Neural progenitor cell (in vitro differentiated cells): ENCODE results near the gene CRNKL1. TPM values are rescaled to one million over a fixed set of nuclear protein-coding genes. Genes with fewer than 3 reads are reported as not detected.
"Not testable (repeated sequence)": the region's sequence is repeated elsewhere in the genome, so short reads cannot be mapped to it uniquely, and the experiment has no call there.

Experiments used
- DNase-seq: peaks from one replicate; pipeline ENCODE4 v3.0.0-alpha.2; 2016; ENCODE audit warnings: low spot score
- H2AFZ ChIP-seq: fragments of 200-600 bp; sonication (generic); replicated peaks from 2 replicates; pipeline ENCODE4 v1.6.1; 2016; ENCODE audit warnings: antibody characterized with exemption
- H3F3A ChIP-seq: fragments of 200-600 bp; sonication (generic); 2 replicates; pipeline ENCODE4 v1.6.1; 2016; ENCODE audit warnings: antibody characterized with exemption, low read depth
- H3K27ac ChIP-seq: fragments of 200-600 bp; sonication (generic); 2 replicates; pipeline ENCODE4 v1.5.1; 2016; ENCODE audit warnings: mild to moderate bottlenecking
- H3K27me3 ChIP-seq: fragments of 200-600 bp; sonication (generic); 2 replicates; pipeline ENCODE4 v1.6.1; 2016; ENCODE audit warnings: mild to moderate bottlenecking, moderate library complexity
- H3K36me3 ChIP-seq: fragments of 200-600 bp; sonication (generic); 2 replicates; pipeline ENCODE4 v1.5.1; 2016
- H3K4me1 ChIP-seq: fragments of 200-600 bp; sonication (generic); 2 replicates; pipeline ENCODE4 v1.6.1; 2016; ENCODE audit warnings: mixed run types
- H3K4me2 ChIP-seq: fragments of 200-600 bp; sonication (generic); 2 replicates; pipeline ENCODE4 v1.6.1; 2016
- H3K4me3 ChIP-seq: fragments of 200-600 bp; sonication (generic); 2 replicates; pipeline ENCODE4 v1.5.1; 2016
- H3K79me2 ChIP-seq: fragments of 200-600 bp; sonication (generic); 2 replicates; pipeline ENCODE4 v1.6.1; 2016; ENCODE audit warnings: low read depth
- H3K9ac ChIP-seq: fragments of 200-600 bp; sonication (generic); 2 replicates; pipeline ENCODE4 v1.6.1; 2016
- H3K9me3 ChIP-seq: fragments of 200-600 bp; sonication (generic); 2 replicates; pipeline ENCODE4 v1.5.1; 2016; ENCODE audit warnings: low read depth
- H4K20me1 ChIP-seq: fragments of 200-600 bp; sonication (generic); 2 replicates; pipeline ENCODE4 v1.6.1; 2016; ENCODE audit warnings: low read depth
- H3K27ac Mint-ChIP-seq: 3 replicates; pipeline ENCODE4 v1.8.0; 2021; ENCODE audit warnings: mixed read lengths
- H3K27me3 Mint-ChIP-seq: 2 replicates; pipeline ENCODE4 v1.8.0; 2022; ENCODE audit warnings: low read depth, mild to moderate bottlenecking, inconsistent platforms, moderate library complexity, mixed read lengths; ENCODE audit not compliant: insufficient read depth
- H3K36me3 Mint-ChIP-seq: 3 replicates; pipeline ENCODE4 v1.8.0; 2021; ENCODE audit warnings: mixed read lengths
- H3K4me1 Mint-ChIP-seq: 3 replicates; pipeline ENCODE4 v1.8.0; 2021; ENCODE audit warnings: mixed read lengths
- H3K4me3 Mint-ChIP-seq: 3 replicates; pipeline ENCODE4 v1.8.0; 2021; ENCODE audit warnings: mild to moderate bottlenecking, moderate library complexity, mixed read lengths
- H3K9me3 Mint-ChIP-seq: 3 replicates; pipeline ENCODE4 v1.8.0; 2020; ENCODE audit warnings: mixed read lengths
- CTCF ChIP-seq: fragments of 200-600 bp; sonication (generic); IDR thresholded peaks from 2 replicates; pipeline ENCODE4 v1.5.1; 2017; ENCODE audit warnings: antibody characterized with exemption, mild to moderate bottlenecking
- EZH2 ChIP-seq: fragments of 200-600 bp; sonication (generic); IDR thresholded peaks from 2 replicates; pipeline ENCODE4 v1.6.1; 2017; ENCODE audit warnings: antibody characterized with exemption, mild to moderate bottlenecking, moderate library complexity
- EZH2phosphoT487 ChIP-seq: fragments of 200-600 bp; sonication (generic); IDR thresholded peaks from 2 replicates; pipeline ENCODE4 v1.6.1; 2017; ENCODE audit warnings: antibody characterized with exemption
- total RNA-seq: library from RNA; depleted of rRNA; stranded (reverse); fragments of >200 nt; gene quantifications from 2 replicates; pipeline ENCODE4 v1.2.3, GENCODE V29; 2015; ENCODE audit warnings: low replicate concordance

Gene CRNKL1
- total RNA-seq, 1 donor from 2014 or later = 45.0 TPM

- no peaks in the 10 kb centered on the region for H3K9me3 ChIP-seq
- no peak overlapping the region for H3K4me2 ChIP-seq
- TF ChIP-seq CTCF (no peak), EZH2 (no peak), EZH2phosphoT487 (no peak)
- no peak overlapping the region for H3K9ac ChIP-seq
- H3K4me3 ChIP-seq = no peak overlapping the region
- peak; percentile 17 for DNase-seq
- no peaks in the 10 kb centered on the region for H3K27me3 ChIP-seq
- no peaks in the 10 kb centered on the region for H3K9me3 Mint-ChIP-seq
- H3F3A ChIP-seq = no peaks in the 10 kb centered on the region
- no peaks in the 10 kb centered on the region for H3K36me3 Mint-ChIP-seq
- H3K27ac ChIP-seq = no peak overlapping the region
- H4K20me1 ChIP-seq = no peaks in the 10 kb centered on the region
- peak overlapping the region; percentile 48 for H3K4me3 Mint-ChIP-seq
- H3K4me1 Mint-ChIP-seq = peaks cover 10% of the 10 kb centered on the region
- no peaks in the 10 kb centered on the region for H3K79me2 ChIP-seq
- H3K36me3 ChIP-seq = no peaks in the 10 kb centered on the region
- peaks cover 2% of the 10 kb centered on the region for H3K27me3 Mint-ChIP-seq
- H2AFZ ChIP-seq = peak overlapping the region; percentile 90
- peak overlapping the region; percentile 96 for H3K27ac Mint-ChIP-seq
- no peaks in the 10 kb centered on the region for H3K4me1 ChIP-seq
Observed at GRCh38 chr20:20009784-20010253, 42.4 kb downstream of the CRNKL1 start.

GRCh38 chr20:20005342-20005741, 46.9 kb downstream of the CRNKL1 start:
- H3K4me3 ChIP-seq = no peak overlapping the region
- H3K79me2 ChIP-seq = no peaks in the 10 kb centered on the region
- H3K36me3 ChIP-seq = no peaks in the 10 kb centered on the region
- peaks cover 4% of the 10 kb centered on the region for H3K36me3 Mint-ChIP-seq
- no peak overlapping the region for H3K4me2 ChIP-seq
- no peaks in the 10 kb centered on the region for H3K9me3 Mint-ChIP-seq
- H4K20me1 ChIP-seq = no peaks in the 10 kb centered on the region
- TF ChIP-seq EZH2 = no peak
- TF ChIP-seq EZH2phosphoT487 = no peak
- no peak for TF ChIP-seq CTCF
- H3K27me3 Mint-ChIP-seq = peaks cover 2% of the 10 kb centered on the region
- no peak for DNase-seq
- H3K27ac ChIP-seq = no peak overlapping the region
- no peak overlapping the region for H3K4me3 Mint-ChIP-seq
- no peaks in the 10 kb centered on the region for H3K9me3 ChIP-seq
- H3K27me3 ChIP-seq = no peaks in the 10 kb centered on the region
- no peaks in the 10 kb centered on the region for H3K4me1 ChIP-seq
- no peak overlapping the region for H2AFZ ChIP-seq
- no peak overlapping the region for H3K27ac Mint-ChIP-seq
- peaks cover 8% of the 10 kb centered on the region for H3K4me1 Mint-ChIP-seq
- H3K9ac ChIP-seq = no peak overlapping the region
- H3F3A ChIP-seq = no peaks in the 10 kb centered on the region

GRCh38 chr20:20003955-20004322, 48.3 kb downstream of the CRNKL1 start:
- not testable (repeated sequence) for H3K9ac ChIP-seq, H3K36me3 ChIP-seq, H3K27me3 Mint-ChIP-seq, H3K4me2 ChIP-seq, H3K4me1 Mint-ChIP-seq, H3K27ac Mint-ChIP-seq, H3K27me3 ChIP-seq, H3F3A ChIP-seq, H2AFZ ChIP-seq, H3K4me3 Mint-ChIP-seq, H3K4me1 ChIP-seq, H3K27ac ChIP-seq, H3K36me3 Mint-ChIP-seq, H3K4me3 ChIP-seq, DNase-seq, H4K20me1 ChIP-seq, H3K9me3 ChIP-seq, H3K79me2 ChIP-seq, H3K9me3 Mint-ChIP-seq

GRCh38 chr20:20003031-20003954, 49.0 kb downstream of the CRNKL1 start:
- no peaks in the 10 kb centered on the region for H3K4me1 ChIP-seq
- H4K20me1 ChIP-seq = no peaks in the 10 kb centered on the region
- no peak for DNase-seq
- H3K27me3 ChIP-seq = no peaks in the 10 kb centered on the region
- no peak overlapping the region for H3K4me2 ChIP-seq
- no peaks in the 10 kb centered on the region for H3K9me3 Mint-ChIP-seq
- H3K4me3 ChIP-seq = no peak overlapping the region
- H3K36me3 Mint-ChIP-seq = peaks cover 7% of the 10 kb centered on the region
- no peak overlapping the region for H2AFZ ChIP-seq
- H3K4me1 Mint-ChIP-seq = peaks cover 5% of the 10 kb centered on the region
- H3K36me3 ChIP-seq = no peaks in the 10 kb centered on the region
- no peak overlapping the region for H3K9ac ChIP-seq
- H3K4me3 Mint-ChIP-seq = no peak overlapping the region
- H3K79me2 ChIP-seq = no peaks in the 10 kb centered on the region
- no peak overlapping the region for H3K27ac ChIP-seq
- no peak for TF ChIP-seq CTCF
- H3K27me3 Mint-ChIP-seq = peaks cover 2% of the 10 kb centered on the region
- H3K9me3 ChIP-seq = no peaks in the 10 kb centered on the region
- no peak overlapping the region for H3K27ac Mint-ChIP-seq
- H3F3A ChIP-seq = no peaks in the 10 kb centered on the region
